Astrocyte (in vitro differentiated cells and primary cell): ENCODE measurements around the gene PEX5L.

Experiments used
- CTCF ChIP-seq: IDR thresholded peaks from 2 replicates; pipeline ENCODE4 v1.5.1; 2011; ENCODE audit warnings: low read depth, mild to moderate bottlenecking, inconsistent platforms, low read length, moderate library complexity; ENCODE audit not compliant: insufficient read depth
- EZH2 ChIP-seq: IDR thresholded peaks from 2 replicates; pipeline ENCODE4 v1.6.1; 2012; ENCODE audit warnings: mild to moderate bottlenecking, low read length, inconsistent platforms; ENCODE audit not compliant: insufficient read depth

- TF ChIP-seq CTCF (no peak), EZH2 (no peak)
Observed at GRCh38 chr3:179766416-179767133, 270.2 kb downstream of the PEX5L start.
